ENCODE measurements around the gene GNA14.
"Not testable (repeated sequence)": the region's sequence is repeated elsewhere in the genome, so short reads cannot be mapped to it uniquely, and the experiment has no call there.

Gene GNA14

GRCh38 chr9:77640741-77641580, 7.2 kb downstream of the GNA14 start:
- DNase-seq: no peak

GRCh38 chr9:77632652-77633051, 15.5 kb downstream of the GNA14 start:
- DNase-seq: no peak

- DNase-seq: not testable (repeated sequence)
Measured at GRCh38 chr9:77628864-77629263, 19.3 kb downstream of the GNA14 start.

GRCh38 chr9:77616191-77616590, 31.9 kb downstream of the GNA14 start:
- DNase-seq: no peak

GRCh38 chr9:77614645-77615044, 33.5 kb downstream of the GNA14 start:
- DNase-seq: no peak

- DNase-seq: no peak
Measured at GRCh38 chr9:77606526-77606925, 41.6 kb downstream of the GNA14 start.

GRCh38 chr9:77605449-77606220, 42.5 kb downstream of the GNA14 start:
- no peak for DNase-seq

GRCh38 chr9:77604316-77604715, 43.8 kb downstream of the GNA14 start:
- DNase-seq: peak; percentile 84

- no peak for DNase-seq
Measured at GRCh38 chr9:77602852-77603251, 45.3 kb downstream of the GNA14 start.

GRCh38 chr9:77601476-77602099, 46.5 kb downstream of the GNA14 start:
- peak; percentile 62 for DNase-seq

- DNase-seq: no peak
Measured at GRCh38 chr9:77600810-77601209, 47.3 kb downstream of the GNA14 start.

- no peak for DNase-seq
Measured at GRCh38 chr9:77599492-77599891, 48.6 kb downstream of the GNA14 start.

GRCh38 chr9:77598991-77599390, 49.1 kb downstream of the GNA14 start:
- no peak for DNase-seq

GRCh38 chr9:77598524-77598923, 49.6 kb downstream of the GNA14 start:
- no peak for DNase-seq

GRCh38 chr9:77597057-77597456, 51.1 kb downstream of the GNA14 start:
- DNase-seq: no peak

GRCh38 chr9:77595426-77596095, 52.6 kb downstream of the GNA14 start:
- peak; percentile 38 for DNase-seq

- DNase-seq: no peak
Measured at GRCh38 chr9:77594963-77595362, 53.2 kb downstream of the GNA14 start.

- peak; percentile 13 for DNase-seq
Measured at GRCh38 chr9:77593528-77593927, 54.6 kb downstream of the GNA14 start.

- no peak for DNase-seq
Measured at GRCh38 chr9:77592476-77592875, 55.6 kb downstream of the GNA14 start.

- peak; percentile 74 for DNase-seq
Measured at GRCh38 chr9:77589046-77589795, 58.9 kb downstream of the GNA14 start.

GRCh38 chr9:77588271-77588937, 59.7 kb downstream of the GNA14 start:
- peak; percentile 75 for DNase-seq

- peak; percentile 52 for DNase-seq
Measured at GRCh38 chr9:77587851-77588250, 60.3 kb downstream of the GNA14 start.

All from islet precursor cell (in vitro differentiated cells).